Chondrocyte (in vitro differentiated cells): Measurements from ENCODE around the gene TRIP10. TPM values are rescaled to one million over a fixed set of nuclear protein-coding genes. Genes with fewer than 3 reads are reported as not detected.

ENCODE experiments used
- DNase-seq: peaks from one replicate; pipeline ENCODE4 v3.0.0; 2021; ENCODE audit warnings: mixed read lengths, low spot score
- H3K27ac Mint-ChIP-seq: one replicate; pipeline ENCODE4 v1.8.0; 2021; ENCODE audit warnings: mild to moderate bottlenecking, moderate library complexity, mixed read lengths; ENCODE audit not compliant: unreplicated experiment
- H3K27me3 Mint-ChIP-seq: 2 replicates; pipeline ENCODE4 v1.8.0; 2021; ENCODE audit warnings: low read depth, mixed read lengths
- H3K36me3 Mint-ChIP-seq: 2 replicates; pipeline ENCODE4 v1.8.0; 2021; ENCODE audit warnings: low read depth, mixed read lengths
- H3K4me1 Mint-ChIP-seq: 2 replicates; pipeline ENCODE4 v1.8.0; 2021; ENCODE audit warnings: low read depth, mild to moderate bottlenecking, mixed read lengths
- H3K4me3 Mint-ChIP-seq: one replicate; pipeline ENCODE4 v1.8.0; 2021; ENCODE audit warnings: mild to moderate bottlenecking, moderate library complexity, mixed read lengths; ENCODE audit not compliant: unreplicated experiment
- H3K9me3 Mint-ChIP-seq: 2 replicates; pipeline ENCODE4 v1.8.0; 2021; ENCODE audit warnings: low read depth, mixed read lengths
- CTCF ChIP-seq: fragments of 200-600 bp; sonication (generic); IDR thresholded peaks from 2 replicates; pipeline ENCODE4 v1.5.0; 2021; ENCODE audit warnings: antibody characterized with exemption, mild to moderate bottlenecking, moderate library complexity
- long read RNA-seq: library from polyadenylated mRNA; stranded (forward); transcript quantifications from one replicate; pipeline ENCODE4 v2.0.0, GENCODE V29; 2021
- total RNA-seq: library from RNA; stranded (reverse); gene quantifications from 3 replicates; pipeline ENCODE4 v1.2.1, GENCODE V29; 2021

The TRIP10 gene, protein sequence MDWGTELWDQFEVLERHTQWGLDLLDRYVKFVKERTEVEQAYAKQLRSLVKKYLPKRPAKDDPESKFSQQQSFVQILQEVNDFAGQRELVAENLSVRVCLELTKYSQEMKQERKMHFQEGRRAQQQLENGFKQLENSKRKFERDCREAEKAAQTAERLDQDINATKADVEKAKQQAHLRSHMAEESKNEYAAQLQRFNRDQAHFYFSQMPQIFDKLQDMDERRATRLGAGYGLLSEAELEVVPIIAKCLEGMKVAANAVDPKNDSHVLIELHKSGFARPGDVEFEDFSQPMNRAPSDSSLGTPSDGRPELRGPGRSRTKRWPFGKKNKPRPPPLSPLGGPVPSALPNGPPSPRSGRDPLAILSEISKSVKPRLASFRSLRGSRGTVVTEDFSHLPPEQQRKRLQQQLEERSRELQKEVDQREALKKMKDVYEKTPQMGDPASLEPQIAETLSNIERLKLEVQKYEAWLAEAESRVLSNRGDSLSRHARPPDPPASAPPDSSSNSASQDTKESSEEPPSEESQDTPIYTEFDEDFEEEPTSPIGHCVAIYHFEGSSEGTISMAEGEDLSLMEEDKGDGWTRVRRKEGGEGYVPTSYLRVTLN
- 81.6 to 107 TPM (median 103 TPM) in 3 replicates for total RNA-seq
- long read RNA-seq, transcript TRIP10-202 (14 exons, 2,035 nt): major isoform, 89 of 135 reads
- long read RNA-seq, transcript TRIP10-201 (15 exons, 2,153 nt): minor isoform, 14 of 135 reads
- long read RNA-seq, partial matches to known transcripts: 19 of 135 reads
- long read RNA-seq, other reads (novel, unspliced or antisense): 11 of 135 reads

GRCh38 chr19:6739390-6739882 lies at the start of gene TRIP10:
Gene TRIP10, plus strand, starts transcription at chr19:6739680. Its CDS starts 82 bp downstream, at chr19:6739762.
- no peaks in the 10 kb centered on the region for H3K27me3 Mint-ChIP-seq
- peak within 1 kb of the TSS; percentile 97 for H3K27ac Mint-ChIP-seq
- H3K4me1 Mint-ChIP-seq: peaks cover 70% of the 10 kb centered on the region
- peaks cover 14% of the 10 kb centered on the region for H3K36me3 Mint-ChIP-seq
- no peaks in the 10 kb centered on the region for H3K9me3 Mint-ChIP-seq
- TF ChIP-seq CTCF: no peak
- H3K4me3 Mint-ChIP-seq: peak within 1 kb of the TSS; percentile 85
- no peak for DNase-seq

DNA sequence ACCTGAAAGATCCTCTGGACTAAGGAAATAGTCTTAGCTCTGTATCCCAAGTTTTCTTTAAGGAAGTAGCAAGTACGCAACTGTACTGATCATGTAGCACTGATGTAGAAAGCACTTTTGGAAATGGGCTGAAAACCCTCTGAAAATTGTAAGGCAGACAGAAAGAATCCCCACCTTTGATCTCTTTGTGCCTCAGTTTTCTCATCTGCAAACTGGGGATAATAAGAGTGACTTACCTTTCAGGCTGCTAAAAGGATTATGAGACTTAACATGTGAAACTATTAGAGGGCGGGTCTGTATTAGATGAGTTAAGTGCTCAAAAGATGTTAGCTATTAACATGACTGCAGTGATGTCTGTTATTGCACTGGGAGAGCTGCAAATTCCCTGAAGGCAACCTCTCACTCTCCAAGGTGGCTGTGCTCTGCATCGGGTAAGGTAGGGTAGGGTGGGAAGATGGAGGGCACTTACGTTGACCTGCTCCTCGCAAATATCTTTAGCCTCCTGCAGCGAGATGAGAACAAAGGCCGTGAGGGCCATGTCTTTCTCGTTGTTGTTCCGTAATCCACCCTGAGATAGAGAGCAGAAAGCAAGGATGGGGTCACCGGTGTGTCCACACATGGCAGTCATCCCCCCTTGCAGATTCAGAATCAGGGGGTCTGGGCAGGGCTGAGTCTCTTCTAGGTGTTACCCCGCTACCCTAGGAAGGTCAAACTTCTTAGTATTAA lies 49.2 kb upstream of the TRIP10 start:
- peaks cover 4% of the 10 kb centered on the region for H3K9me3 Mint-ChIP-seq
- no peaks in the 10 kb centered on the region for H3K36me3 Mint-ChIP-seq
- peaks cover 6% of the 10 kb centered on the region for H3K27me3 Mint-ChIP-seq
- no peak overlapping the region for H3K4me3 Mint-ChIP-seq
- peak; percentile 20 for DNase-seq
- no peak for TF ChIP-seq CTCF
- H3K4me1 Mint-ChIP-seq: no peaks in the 10 kb centered on the region
- H3K27ac Mint-ChIP-seq: no peak overlapping the region

DNA sequence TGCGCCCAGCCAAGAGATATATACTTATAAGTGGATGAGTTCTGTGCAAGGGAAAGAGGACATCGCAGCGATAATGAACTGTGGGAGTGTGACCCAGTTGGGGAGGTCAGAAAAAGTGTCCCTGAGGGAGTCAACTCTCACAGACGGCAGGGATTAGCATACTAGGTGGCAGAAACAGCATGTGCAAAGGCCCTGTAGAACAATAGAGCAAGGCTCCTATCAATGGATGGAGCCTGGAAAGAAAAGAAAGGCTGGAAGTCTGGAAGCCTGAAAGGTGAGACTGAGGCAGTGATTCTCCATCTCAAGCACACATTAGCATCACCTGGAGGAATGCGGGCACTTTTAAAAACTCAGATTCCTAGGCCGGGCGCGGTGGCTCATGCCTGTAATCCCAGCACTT lies 48.1 kb upstream of the TRIP10 start:
- Mint-ChIP-seq H3K27ac (no peak overlapping the region), H3K27me3 (peaks cover 7% of the 10 kb centered on the region), H3K4me3 (no peak overlapping the region), H3K36me3 (no peaks in the 10 kb centered on the region), H3K9me3 (peaks cover 4% of the 10 kb centered on the region), H3K4me1 (no peaks in the 10 kb centered on the region)
- no peak for TF ChIP-seq CTCF
- peak; percentile 4 for DNase-seq

GRCh38 chr19:6692027-6692426 lies 47.5 kb upstream of the TRIP10 start:
- no peaks in the 10 kb centered on the region for H3K4me1 Mint-ChIP-seq
- no peak for TF ChIP-seq CTCF
- DNase-seq: peak; percentile 38
- H3K27ac Mint-ChIP-seq: no peak overlapping the region
- H3K4me3 Mint-ChIP-seq: no peak overlapping the region
- H3K9me3 Mint-ChIP-seq: peaks cover 4% of the 10 kb centered on the region
- H3K36me3 Mint-ChIP-seq: no peaks in the 10 kb centered on the region
- peaks cover 10% of the 10 kb centered on the region for H3K27me3 Mint-ChIP-seq

DNA sequence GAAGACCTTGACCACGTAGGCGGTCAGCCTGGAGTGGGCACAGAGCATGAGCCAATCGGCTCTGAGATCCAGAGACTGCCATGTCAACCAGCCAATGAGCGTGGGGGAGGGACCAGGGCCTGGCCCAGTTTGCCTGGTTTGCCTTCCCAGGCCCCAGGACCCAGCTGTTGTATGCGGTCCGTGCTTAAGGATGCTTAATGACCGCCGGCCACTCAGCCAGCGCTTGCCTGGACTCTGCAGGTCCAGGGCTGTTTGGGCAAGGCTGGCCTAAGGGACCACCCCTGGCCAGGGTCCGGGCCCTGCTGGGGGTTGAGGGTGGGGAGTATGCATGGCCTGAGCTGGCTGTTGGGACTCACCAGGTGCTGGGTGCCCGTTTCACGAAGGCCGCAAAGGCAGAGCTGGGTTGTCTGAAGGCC lies 46.4 kb upstream of the TRIP10 start:
- H3K27me3 Mint-ChIP-seq: peaks cover 8% of the 10 kb centered on the region
- H3K9me3 Mint-ChIP-seq: peaks cover 4% of the 10 kb centered on the region
- H3K27ac Mint-ChIP-seq: no peak overlapping the region
- H3K36me3 Mint-ChIP-seq: no peaks in the 10 kb centered on the region
- no peak overlapping the region for H3K4me3 Mint-ChIP-seq
- H3K4me1 Mint-ChIP-seq: no peaks in the 10 kb centered on the region
- no peak for TF ChIP-seq CTCF
- peak; percentile 81 for DNase-seq
